PFSK-1 (cell line): ENCODE results near the gene ARHGAP25.

Source experiments
- POLR2AphosphoS5 ChIP-seq: IDR thresholded peaks from 2 replicates; pipeline ENCODE4 v1.6.1; 2012; ENCODE audit warnings: low read depth, mild to moderate bottlenecking, control low read depth, low read length, moderate library complexity
- SIN3A ChIP-seq: IDR thresholded peaks from 2 replicates; pipeline ENCODE4 v1.6.1; 2012; ENCODE audit warnings: mild to moderate bottlenecking, low read length, moderate library complexity, borderline replicate concordance; ENCODE audit not compliant: insufficient read depth
- TAF1 ChIP-seq: IDR thresholded peaks from 2 replicates; pipeline ENCODE4 v1.6.1; 2012; ENCODE audit warnings: low read length, control low read depth, borderline replicate concordance; ENCODE audit not compliant: insufficient read depth

- TF ChIP-seq POLR2AphosphoS5 (no peak), TAF1 (no peak), SIN3A (no peak)
Observed at GRCh38 chr2:68723181-68723580, 11.4 kb upstream of the ARHGAP25 start.
